Neural progenitor cell (in vitro differentiated cells): ENCODE results near the gene PLEKHA6.

Experiments used
- CTCF ChIP-seq: fragments of 200-600 bp; sonication (generic); IDR thresholded peaks from 2 replicates; pipeline ENCODE4 v1.5.1; 2017; ENCODE audit warnings: antibody characterized with exemption, mild to moderate bottlenecking
- EZH2 ChIP-seq: fragments of 200-600 bp; sonication (generic); IDR thresholded peaks from 2 replicates; pipeline ENCODE4 v1.6.1; 2017; ENCODE audit warnings: antibody characterized with exemption, mild to moderate bottlenecking, moderate library complexity
- EZH2phosphoT487 ChIP-seq: fragments of 200-600 bp; sonication (generic); IDR thresholded peaks from 2 replicates; pipeline ENCODE4 v1.6.1; 2017; ENCODE audit warnings: antibody characterized with exemption

GRCh38 chr1:204261266-204261665 lies 98.5 kb downstream of the PLEKHA6 start:
- TF ChIP-seq EZH2 (no peak), CTCF (no peak), EZH2phosphoT487 (no peak)
